Lower leg skin (tissue), 4 donors: ENCODE results near the gene ARHGAP20. TPM values are rescaled to one million over a fixed set of nuclear protein-coding genes. Genes with fewer than 3 reads are reported as not detected.
A peak's percentile ranks its signal among the peaks of the same experiment; 100 is the strongest.

Experiments used
- DNase-seq, 2 donors: peaks; one replicate each; pipeline ENCODE4 v3.0.0-alpha.2; 2019; ENCODE audit warnings: low spot score in 2 of 2
- H3K4me3 ChIP-seq: fragments of 200-600 bp; sonication (generic); 2 replicates; pipeline ENCODE4 v1.5.1; 2017; ENCODE audit warnings: mild to moderate bottlenecking, low read depth; ENCODE audit not compliant: poor library complexity, severe bottlenecking
- POLR2A ChIP-seq, 2 donors: fragments of 450-650 bp; IDR thresholded peaks; one replicate each; pipeline ENCODE4 v1.6.1; 2016 to 2017; ENCODE audit warnings: antibody characterized with exemption in 2 of 2, mild to moderate bottlenecking in 1 of 2, moderate library complexity in 1 of 2
- WGBS, 2 donors: methylation state at CpG; one replicate each; pipeline ENCODE4 v1.1.5; 2018; 5-methylcytosine and 5-hydroxymethylcytosine counted together
- intact Hi-C: fragments of 100-400 bp; cut with DNase I; formaldehyde crosslinking; loops from one replicate; pipeline ENCODE4 v1.15.0; 2023; ENCODE audit warnings: low total_unique reads
- total RNA-seq, 4 donors: library from RNA; depleted of rRNA; stranded (reverse); fragments of >200 nt; gene quantifications; one replicate each; pipeline ENCODE4 v1.1.0, GENCODE V29; 2016
- TF ChIP-seq, protein P1 (sequence below), 3 donors: fragments of 450-650 bp; IDR thresholded peaks; one replicate each; pipeline ENCODE4 v1.5.1; 2016; ENCODE audit warnings: antibody characterized with exemption in 3 of 3, mild to moderate bottlenecking in 3 of 3, moderate library complexity in 2 of 3

ARHGAP20 gene
- 1 to 10 TPM in 3 of 4 donors, under 1 TPM in 1; 0.99 to 2.0 (median 1.7) TPM for total RNA-seq

DNA sequence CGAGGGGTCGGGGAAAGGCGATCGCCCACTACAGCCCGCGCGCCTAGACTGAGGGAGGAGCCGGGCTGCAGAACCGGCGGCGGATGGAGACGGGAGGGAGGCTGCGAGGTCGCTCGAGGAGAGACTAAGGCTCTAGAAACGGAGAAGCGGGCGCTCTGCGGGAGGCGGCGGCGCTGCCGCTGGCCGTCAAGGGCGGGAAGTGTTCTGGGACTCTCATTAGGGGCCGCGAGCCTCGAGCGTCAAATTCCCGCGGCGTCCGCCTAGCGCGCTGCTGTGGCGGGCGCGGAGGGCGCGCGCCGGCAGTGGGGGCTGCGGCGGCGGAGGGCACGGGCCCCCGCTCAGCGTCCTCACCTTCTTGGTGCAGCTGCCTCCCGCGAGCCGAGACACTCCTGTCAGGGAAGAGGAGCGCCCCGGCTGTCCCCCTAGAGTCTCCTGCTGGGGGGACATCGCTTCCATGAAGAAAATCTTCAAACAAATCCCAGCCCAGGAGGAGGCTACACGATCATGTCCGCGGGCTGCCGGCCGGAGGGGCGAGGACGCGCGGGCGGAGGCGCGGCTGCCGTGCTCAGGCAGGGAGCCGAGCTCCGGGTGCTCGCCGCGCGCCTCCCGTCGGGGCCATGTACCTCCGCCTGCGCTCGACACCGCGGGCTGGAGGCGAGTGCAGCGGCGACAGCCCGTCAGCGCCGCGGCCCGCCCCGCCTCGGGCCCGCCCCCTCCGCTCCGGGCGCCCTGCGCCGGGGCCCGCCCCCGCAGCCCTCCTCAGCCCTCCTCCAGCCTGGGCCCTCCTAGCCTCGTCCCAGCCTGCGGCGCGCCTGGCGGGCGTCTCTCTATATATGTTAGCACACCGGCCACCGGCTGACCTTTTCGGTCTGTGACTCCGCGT lies at the start of gene ARHGAP20:
TSS of gene ARHGAP20 (minus strand) at position 662 of the 883 bp plus-strand sequence. CDS start at position 456, 206 bp downstream.
- intact Hi-C loops = no loop called here
- peak within 1 kb of the TSS; percentile 46 for H3K4me3 ChIP-seq
- DNase-seq = peak; percentile 26 to 93
- WGBS, 2 donors = 1 to 2% methylated on average over 38 to 60 of the region's 109 CpGs
- TF ChIP-seq, protein P1, sequence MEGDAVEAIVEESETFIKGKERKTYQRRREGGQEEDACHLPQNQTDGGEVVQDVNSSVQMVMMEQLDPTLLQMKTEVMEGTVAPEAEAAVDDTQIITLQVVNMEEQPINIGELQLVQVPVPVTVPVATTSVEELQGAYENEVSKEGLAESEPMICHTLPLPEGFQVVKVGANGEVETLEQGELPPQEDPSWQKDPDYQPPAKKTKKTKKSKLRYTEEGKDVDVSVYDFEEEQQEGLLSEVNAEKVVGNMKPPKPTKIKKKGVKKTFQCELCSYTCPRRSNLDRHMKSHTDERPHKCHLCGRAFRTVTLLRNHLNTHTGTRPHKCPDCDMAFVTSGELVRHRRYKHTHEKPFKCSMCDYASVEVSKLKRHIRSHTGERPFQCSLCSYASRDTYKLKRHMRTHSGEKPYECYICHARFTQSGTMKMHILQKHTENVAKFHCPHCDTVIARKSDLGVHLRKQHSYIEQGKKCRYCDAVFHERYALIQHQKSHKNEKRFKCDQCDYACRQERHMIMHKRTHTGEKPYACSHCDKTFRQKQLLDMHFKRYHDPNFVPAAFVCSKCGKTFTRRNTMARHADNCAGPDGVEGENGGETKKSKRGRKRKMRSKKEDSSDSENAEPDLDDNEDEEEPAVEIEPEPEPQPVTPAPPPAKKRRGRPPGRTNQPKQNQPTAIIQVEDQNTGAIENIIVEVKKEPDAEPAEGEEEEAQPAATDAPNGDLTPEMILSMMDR (IDR thresholded peaks at IDR 0.05) = no peak
- no peak for TF ChIP-seq POLR2A (IDR thresholded peaks at IDR 0.05)

DNA sequence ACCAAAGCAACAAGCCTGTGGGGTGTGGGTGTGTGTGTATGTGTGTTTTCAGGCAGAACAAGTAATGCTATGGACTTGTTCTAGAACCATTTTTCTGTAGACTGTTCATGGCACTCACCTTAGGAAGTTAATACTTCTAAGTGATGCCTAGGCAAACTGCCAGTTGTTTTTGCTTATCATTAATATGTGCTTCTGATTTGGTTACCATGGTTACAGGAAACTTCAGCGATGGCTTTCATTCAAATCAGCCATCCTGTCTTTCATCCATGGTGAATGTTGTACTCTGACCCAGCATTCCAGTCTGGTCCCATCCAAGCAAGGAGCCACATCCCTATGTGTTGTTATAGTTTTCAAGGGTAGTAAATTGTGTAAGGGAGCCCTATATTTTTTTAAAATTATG lies 49.8 kb upstream of the ARHGAP20 start:
- 28 to 42% methylated on average over 1 of the region's 1 CpG for WGBS, 2 donors
- no peak for TF ChIP-seq POLR2A (IDR thresholded peaks at IDR 0.05)
- TF ChIP-seq, protein P1 (IDR thresholded peaks at IDR 0.05) = no peak
- intact Hi-C loops = no loop called here
- DNase-seq = no peak
- H3K4me3 ChIP-seq = no peak overlapping the region

DNA sequence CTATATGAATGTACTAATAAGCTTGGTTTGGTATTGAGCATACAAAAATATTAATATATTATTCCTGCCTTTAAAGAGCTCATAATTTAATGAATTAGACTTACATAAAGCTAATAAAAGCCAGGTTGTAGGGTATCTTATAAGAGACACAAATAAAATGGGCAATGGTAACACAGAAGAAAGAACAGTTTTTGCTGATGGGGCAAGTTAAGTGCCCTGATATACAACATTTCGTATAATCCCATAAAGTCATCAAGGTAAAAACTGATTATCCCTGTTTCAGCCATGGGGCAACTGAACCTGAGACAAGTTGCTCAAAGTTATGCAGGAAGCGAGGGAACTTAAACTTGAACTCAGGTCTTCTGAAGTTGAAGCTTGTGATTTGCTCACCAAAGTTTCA lies 48.9 kb upstream of the ARHGAP20 start:
- DNase-seq = no peak
- TF ChIP-seq POLR2A (IDR thresholded peaks at IDR 0.05) = no peak
- TF ChIP-seq, protein P1 (IDR thresholded peaks at IDR 0.05) = no peak
- H3K4me3 ChIP-seq = no peak overlapping the region
- WGBS, 2 donors = 92 to 97% methylated on average over 2 of the region's 2 CpGs
- intact Hi-C loops = no loop called here

- TF ChIP-seq, protein P1 (IDR thresholded peaks at IDR 0.05) = no peak
- no peak for TF ChIP-seq POLR2A (IDR thresholded peaks at IDR 0.05)
- intact Hi-C loops = no loop called here
- no peak overlapping the region for H3K4me3 ChIP-seq
- 18 to 37% methylated on average over 3 of the region's 3 CpGs for WGBS, 2 donors
- DNase-seq = no peak
Measured at GRCh38 chr11:110759972-110760381, 47.7 kb upstream of the ARHGAP20 start.

GRCh38 chr11:110757962-110758755 lies 45.9 kb upstream of the ARHGAP20 start:
- intact Hi-C loops = no loop called here
- TF ChIP-seq, protein P1 (IDR thresholded peaks at IDR 0.05) = no peak
- TF ChIP-seq POLR2A (IDR thresholded peaks at IDR 0.05) = no peak
- WGBS, 2 donors = 73 to 80% methylated on average over 2 of the region's 2 CpGs
- no peak for DNase-seq
- H3K4me3 ChIP-seq = no peak overlapping the region
